Spleen (tissue), 7 donors: ENCODE results near the gene WDR90.

Experiments used
- CTCF ChIP-seq, 11 experiments: fragments of 200-600 bp in 7 of 11; fragments of 450-650 bp in 4 of 11; sonication (generic) in 4 of 11; IDR thresholded peaks in 8 of 11; conservative IDR thresholded peaks in 3 of 11; 1 replicate in 7 of 11; 2 replicates in 4 of 11; pipeline versions ENCODE4 v1.4.0 to v1.8.0; 2016 to 2021; ENCODE audit warnings: antibody characterized with exemption in 11 of 11, inconsistent platforms in 4 of 11, mild to moderate bottlenecking in 1 of 11
- POLR2A ChIP-seq, 3 donors: fragments of 450-650 bp; IDR thresholded peaks; one replicate each; pipeline ENCODE4 v1.5.1; 2017; ENCODE audit warnings: antibody characterized with exemption in 3 of 3, mild to moderate bottlenecking in 1 of 3
- donor health status: DM: no; HTN: no; CAD: no; lungs with moderate emphysema.
- donor health status: DM: no; HTN: no; CAD: no.
- donor health status: DM: no; HTN: no; CAD: no.

GRCh38 chr16:716200-716568 is 67.0 kb downstream of the WDR90 start:
- TF ChIP-seq CTCF (IDR thresholded peaks at IDR 0.05 in 8 of 11, conservative IDR thresholded peaks at IDR 0.05 in 3 of 11), result no peak
- no peak for TF ChIP-seq POLR2A (IDR thresholded peaks at IDR 0.05)
